Ishikawa (cell line): ENCODE results near the gene RNF111.

Experiments
- CEBPB ChIP-seq: IDR thresholded peaks from 2 replicates; pipeline ENCODE4 v1.6.1; 2012
- CREB1 ChIP-seq: IDR thresholded peaks from 2 replicates; pipeline ENCODE4 v1.6.1; 2012; ENCODE audit warnings: low read depth
- EGR1 ChIP-seq: IDR thresholded peaks from 2 replicates; pipeline ENCODE4 v1.6.1; 2012
- EP300 ChIP-seq: IDR thresholded peaks from 2 replicates; pipeline ENCODE4 v1.6.1; 2012; ENCODE audit warnings: borderline replicate concordance
- FOXM1 ChIP-seq: IDR thresholded peaks from 2 replicates; pipeline ENCODE4 v1.6.1; 2012; ENCODE audit warnings: low read depth, borderline replicate concordance
- NFIC ChIP-seq: IDR thresholded peaks from 2 replicates; pipeline ENCODE4 v1.6.1; 2012
- RAD21 ChIP-seq: IDR thresholded peaks from 2 replicates; pipeline ENCODE4 v1.6.1; 2012; ENCODE audit warnings: low read depth
- REST ChIP-seq: IDR thresholded peaks from 2 replicates; pipeline ENCODE4 v1.6.1; 2012; ENCODE audit warnings: low read depth, mild to moderate bottlenecking
- TAF1 ChIP-seq: IDR thresholded peaks from 2 replicates; pipeline ENCODE4 v1.6.1; 2012; ENCODE audit warnings: low read depth, mild to moderate bottlenecking
- TCF12 ChIP-seq: IDR thresholded peaks from 2 replicates; pipeline ENCODE4 v1.6.1; 2012; ENCODE audit warnings: low read depth
- TEAD4 ChIP-seq: IDR thresholded peaks from 2 replicates; pipeline ENCODE4 v1.6.1; 2012
- YY1 ChIP-seq: IDR thresholded peaks from 2 replicates; pipeline ENCODE4 v1.6.1; 2012; ENCODE audit warnings: low read depth
- ZBTB7A ChIP-seq: IDR thresholded peaks from 2 replicates; pipeline ENCODE4 v1.6.1; 2012; ENCODE audit warnings: low read depth
- TF ChIP-seq, protein P1 (sequence below): IDR thresholded peaks from 2 replicates; pipeline ENCODE4 v1.6.1; 2012
- TF ChIP-seq, protein P2 (sequence below): IDR thresholded peaks from 2 replicates; pipeline ENCODE4 v1.6.1; 2012

RNF111 gene

GRCh38 chr15:58967479-58967878 is 20.0 kb upstream of the RNF111 start:
- TF ChIP-seq EP300 (no peak), RAD21 (no peak), YY1 (no peak), TCF12 (no peak), NFIC (no peak), REST (no peak), EGR1 (no peak), FOXM1 (no peak), CEBPB (no peak)
- TF ChIP-seq, protein P1, sequence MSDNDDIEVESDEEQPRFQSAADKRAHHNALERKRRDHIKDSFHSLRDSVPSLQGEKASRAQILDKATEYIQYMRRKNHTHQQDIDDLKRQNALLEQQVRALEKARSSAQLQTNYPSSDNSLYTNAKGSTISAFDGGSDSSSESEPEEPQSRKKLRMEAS, result no peak
- TF ChIP-seq, protein P2, sequence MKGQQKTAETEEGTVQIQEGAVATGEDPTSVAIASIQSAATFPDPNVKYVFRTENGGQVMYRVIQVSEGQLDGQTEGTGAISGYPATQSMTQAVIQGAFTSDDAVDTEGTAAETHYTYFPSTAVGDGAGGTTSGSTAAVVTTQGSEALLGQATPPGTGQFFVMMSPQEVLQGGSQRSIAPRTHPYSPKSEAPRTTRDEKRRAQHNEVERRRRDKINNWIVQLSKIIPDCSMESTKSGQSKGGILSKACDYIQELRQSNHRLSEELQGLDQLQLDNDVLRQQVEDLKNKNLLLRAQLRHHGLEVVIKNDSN, result no peak

DNA sequence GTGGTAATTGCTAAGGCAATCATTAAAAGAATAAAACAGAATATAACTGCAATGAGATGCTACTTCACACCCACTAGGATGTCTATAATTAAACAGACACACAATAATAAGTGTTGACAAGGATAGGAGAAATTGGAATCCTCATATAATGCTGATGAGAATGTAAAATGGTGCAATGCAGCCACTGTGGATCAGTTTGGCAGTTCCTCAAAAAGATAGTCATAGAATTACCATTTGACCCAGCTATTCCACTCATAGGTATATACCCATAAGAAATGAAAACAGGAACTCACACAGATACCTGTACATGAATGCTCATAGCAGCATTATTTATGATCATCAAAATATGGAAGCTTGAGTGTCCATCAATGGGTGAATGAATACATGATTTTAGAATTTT is 9.6 kb upstream of the RNF111 start:
- TF ChIP-seq TEAD4, result no peak
- TF ChIP-seq NFIC, result no peak
- TF ChIP-seq YY1, result no peak
- no peak for TF ChIP-seq CREB1
- TF ChIP-seq TAF1, result no peak
- TF ChIP-seq ZBTB7A, result no peak
- TF ChIP-seq RAD21, result no peak
- TF ChIP-seq, protein P2, result no peak
- TF ChIP-seq REST, result no peak
- no peak for TF ChIP-seq CEBPB
- TF ChIP-seq, protein P1, result no peak
- TF ChIP-seq TCF12, result no peak

GRCh38 chr15:58980351-58980939 is 7.0 kb upstream of the RNF111 start:
- TF ChIP-seq RAD21, result peak; percentile 68
- TF ChIP-seq, protein P2, result no peak

- TF ChIP-seq EGR1 (no peak), CEBPB (no peak), EP300 (no peak), RAD21 (no peak), TAF1 (no peak), CREB1 (no peak), REST (no peak), NFIC (no peak)
These were observed 5.5 kb upstream of the RNF111 start for GRCh38 chr15:58981808-58982475.

DNA sequence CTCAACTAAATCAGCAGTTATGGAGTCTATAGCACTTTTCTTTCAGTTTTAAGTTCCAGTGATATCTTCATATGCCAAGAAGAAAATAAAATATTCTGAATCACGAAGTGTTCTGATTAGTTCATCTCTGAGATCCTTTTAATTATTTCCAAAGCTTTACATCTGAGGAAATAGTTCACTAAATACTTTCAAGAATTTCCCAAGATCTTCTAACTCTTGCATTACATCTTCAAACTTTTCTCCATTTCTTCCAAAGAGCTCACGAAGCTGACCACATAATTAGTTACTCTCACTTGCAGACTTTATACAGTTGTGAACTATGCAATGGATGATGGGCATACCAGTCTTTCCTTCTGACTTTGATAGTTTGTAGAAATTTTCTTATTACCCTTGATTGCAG is 4.2 kb upstream of the RNF111 start:
- TF ChIP-seq NFIC (no peak), CREB1 (no peak), EP300 (no peak), CEBPB (no peak), TEAD4 (no peak), TAF1 (no peak), TCF12 (no peak), EGR1 (no peak), REST (no peak), YY1 (no peak), ZBTB7A (no peak), FOXM1 (no peak), RAD21 (no peak)
- TF ChIP-seq, protein P2, result no peak
- TF ChIP-seq, protein P1, result no peak
